H1 (cell line): ENCODE results near the gene PDK2. TPM values are rescaled to one million over a fixed set of nuclear protein-coding genes. Genes with fewer than 3 reads are reported as not detected.

Experiments used
- CTCF ChIA-PET: fragments of 300-600 bp; sonication (Branson Sonifier 250); formaldehyde crosslinking; loops from one replicate; lab custom pipeline; 2021; ENCODE audit not compliant: partially characterized antibody; lab: Charles Lee
- POLR2A ChIA-PET: fragments of 300-600 bp; sonication (Branson Sonifier 250); formaldehyde crosslinking; loops from one replicate; lab custom pipeline; 2021; ENCODE audit warnings: inconsistent platforms; ENCODE audit not compliant: partially characterized antibody; lab: Charles Lee
- DNase-seq, 2 experiments: peaks; one replicate each; pipeline versions ENCODE4 v3.0.0 to v3.0.0-alpha.2; 2010 to 2022; ENCODE audit warnings: low spot score in 2 of 2, low read depth in 1 of 2, mixed read lengths in 1 of 2
- FAIRE-seq: peaks from 2 replicates; lab custom pipeline; 2011; peaks lifted over from hg19 to GRCh38; lab: Jason Lieb, UNC
- H2AFZ ChIP-seq: 2 replicates; pipeline ENCODE4 v1.8.1; 2012; ENCODE audit warnings: low read length, inconsistent platforms
- H2AK5ac ChIP-seq: 2 replicates; pipeline ENCODE4 v1.6.1; 2013; ENCODE audit warnings: low read depth, low read length
- H2BK120ac ChIP-seq: replicated peaks from 2 replicates; pipeline ENCODE3; 2013; ENCODE audit warnings: low read depth, low read length, inconsistent platforms
- H2BK12ac ChIP-seq: 2 replicates; pipeline ENCODE4 v1.6.1; 2013; ENCODE audit warnings: low read depth, low read length
- H2BK15ac ChIP-seq: 2 replicates; pipeline ENCODE4 v1.6.1; 2013; ENCODE audit warnings: low read length
- H2BK20ac ChIP-seq: 2 replicates; pipeline ENCODE4 v1.6.1; 2013; ENCODE audit warnings: low read length
- H2BK5ac ChIP-seq: 2 replicates; pipeline ENCODE4 v1.6.1; 2013; ENCODE audit warnings: low read depth, low read length
- H3K14ac ChIP-seq: 2 replicates; pipeline ENCODE4 v1.6.1; 2013; ENCODE audit warnings: inconsistent platforms; ENCODE audit not compliant: insufficient read length
- H3K18ac ChIP-seq: 2 replicates; pipeline ENCODE4 v1.6.1; 2013; ENCODE audit warnings: low read length; ENCODE audit errors: extremely low read depth
- H3K23ac ChIP-seq: 2 replicates; pipeline ENCODE4 v1.6.1; 2013; ENCODE audit warnings: inconsistent platforms; ENCODE audit not compliant: insufficient read length
- H3K23me2 ChIP-seq: 2 replicates; pipeline ENCODE4 v1.6.1; 2013; ENCODE audit warnings: low read depth, low read length
- H3K27ac ChIP-seq: 2 replicates; pipeline ENCODE4 v1.6.1; 2011; ENCODE audit warnings: low read depth, low read length, inconsistent platforms
- H3K27me3 ChIP-seq, 4 experiments: replicated peaks in 1 of 4; 1 replicate in 1 of 4; 2 replicates in 3 of 4; pipeline versions ENCODE4 v1.6.1 to v1.8.1; 2011 to 2013; ENCODE audit warnings: low read length in 3 of 4, mild to moderate bottlenecking in 3 of 4, inconsistent platforms in 2 of 4, mixed read lengths in 2 of 4, moderate library complexity in 1 of 4; ENCODE audit not compliant: control insufficient read depth in 3 of 4, insufficient read depth in 3 of 4; ENCODE audit errors: extremely low read depth in 1 of 4
- H3K36me3 ChIP-seq, 4 experiments: 2 replicates each; pipeline versions ENCODE4 v1.6.1 to v1.8.1; 2011 to 2013; ENCODE audit warnings: mild to moderate bottlenecking in 4 of 4, low read length in 3 of 4, moderate library complexity in 2 of 4, control low read depth in 1 of 4, inconsistent platforms in 1 of 4; ENCODE audit not compliant: insufficient read depth in 4 of 4, control insufficient read depth in 2 of 4
- H3K4ac ChIP-seq: replicated peaks from 2 replicates; pipeline ENCODE3; 2013; ENCODE audit warnings: low read length, low read depth, mixed read lengths, inconsistent platforms; ENCODE audit not compliant: insufficient read length
- H3K4me1 ChIP-seq, 4 experiments: replicated peaks in 1 of 4; 1 replicate in 1 of 4; 2 replicates in 3 of 4; pipeline versions ENCODE4 v1.6.1 to v1.8.1; 2011 to 2013; ENCODE audit warnings: low read length in 3 of 4, inconsistent platforms in 2 of 4, mixed read lengths in 1 of 4; ENCODE audit not compliant: insufficient read depth in 4 of 4, control insufficient read depth in 3 of 4
- H3K4me2 ChIP-seq, 2 experiments: 2 replicates each; pipeline versions ENCODE4 v1.6.1 to v1.8.1; 2011 to 2013; ENCODE audit warnings: low read depth in 2 of 2, low read length in 2 of 2, control low read depth in 1 of 2, inconsistent platforms in 1 of 2, mild to moderate bottlenecking in 1 of 2; ENCODE audit not compliant: insufficient read depth in 1 of 2
- H3K4me3 ChIP-seq, 4 experiments: fragments of 200-600, 300-600 bp in 1 of 4; sonication (generic), shearing (Covaris generic), sonication (Bioruptor Twin) in 1 of 4; 2 replicates each; pipeline versions ENCODE4 v1.5.1 to v1.8.1; 2011 to 2016; ENCODE audit warnings: low read length in 4 of 4, low read depth in 3 of 4, control low read depth in 2 of 4, inconsistent platforms in 2 of 4, mild to moderate bottlenecking in 2 of 4, mixed read lengths in 1 of 4, moderate library complexity in 1 of 4; ENCODE audit not compliant: insufficient read depth in 2 of 4; ENCODE audit errors: extremely low read depth in 1 of 4
- H3K56ac ChIP-seq: replicated peaks from 2 replicates; pipeline ENCODE3; 2013; ENCODE audit warnings: low read depth, mild to moderate bottlenecking, mixed read lengths, low read length, inconsistent platforms; ENCODE audit not compliant: insufficient read length
- H3K79me1 ChIP-seq: 2 replicates; pipeline ENCODE4 v1.6.1; 2013; ENCODE audit warnings: low read depth, low read length, control low read depth
- H3K79me2 ChIP-seq, 2 experiments: 2 replicates each; pipeline versions ENCODE4 v1.6.1 to v1.8.1; 2012 to 2013; ENCODE audit warnings: low read length in 2 of 2, mild to moderate bottlenecking in 2 of 2, inconsistent platforms in 1 of 2; ENCODE audit not compliant: insufficient read depth in 2 of 2, control insufficient read depth in 1 of 2
- H3K9ac ChIP-seq, 4 experiments: replicated peaks in 1 of 4; 1 replicate in 1 of 4; 2 replicates in 3 of 4; pipeline versions ENCODE4 v1.6.1 to v1.8.1; 2011 to 2013; ENCODE audit warnings: low read depth in 3 of 4, low read length in 3 of 4, control low read depth in 2 of 4, mild to moderate bottlenecking in 2 of 4, moderate library complexity in 2 of 4, inconsistent platforms in 1 of 4; ENCODE audit errors: extremely low read depth in 1 of 4
- H3K9me3 ChIP-seq, 2 experiments: 2 replicates each; pipeline versions ENCODE4 v1.6.1 to v1.8.1; 2012 to 2013; ENCODE audit warnings: mild to moderate bottlenecking in 2 of 2, moderate library complexity in 2 of 2, control low read depth in 1 of 2, inconsistent platforms in 1 of 2, low read depth in 1 of 2, low read length in 1 of 2, mixed read lengths in 1 of 2; ENCODE audit not compliant: insufficient read depth in 2 of 2
- H4K20me1 ChIP-seq, 2 experiments: replicated peaks in 1 of 2; 2 replicates each; pipeline versions ENCODE3 to v1.8.1; 2011 to 2013; ENCODE audit warnings: inconsistent platforms in 2 of 2, low read length in 2 of 2, mild to moderate bottlenecking in 1 of 2; ENCODE audit not compliant: insufficient read depth in 2 of 2, control insufficient read depth in 1 of 2
- H4K5ac ChIP-seq: 2 replicates; pipeline ENCODE4 v1.6.1; 2013; ENCODE audit warnings: low read length, low read depth, mixed read lengths, inconsistent platforms; ENCODE audit not compliant: insufficient read length
- H4K8ac ChIP-seq: 2 replicates; pipeline ENCODE4 v1.8.0; 2013; ENCODE audit warnings: mild to moderate bottlenecking, moderate library complexity, low read length, inconsistent platforms; ENCODE audit not compliant: insufficient read depth; ENCODE audit errors: extremely low read depth
- H4K91ac ChIP-seq: replicated peaks from 2 replicates; pipeline ENCODE3; 2013; ENCODE audit warnings: low read length, mixed read lengths, inconsistent platforms; ENCODE audit not compliant: insufficient read length
- CBX5 ChIP-seq: fragments of 300-800, 300-1000 bp; sonication (generic); IDR thresholded peaks from 2 replicates; pipeline ENCODE4 v1.7.1; 2016; ENCODE audit warnings: antibody characterized with exemption, low read length, low read depth
- CTBP2 ChIP-seq: IDR thresholded peaks from 2 replicates; pipeline ENCODE4 v1.7.0; 2011; ENCODE audit warnings: borderline replicate concordance, mild to moderate bottlenecking, moderate library complexity, mixed read lengths, low read length; ENCODE audit not compliant: insufficient read depth, insufficient read length
- KDM5A ChIP-seq: fragments of 200-600 bp; IDR thresholded peaks from 2 replicates; pipeline ENCODE4 v1.7.1; 2012; ENCODE audit warnings: mild to moderate bottlenecking, low read length, inconsistent platforms, mixed read lengths
- POLR2AphosphoS5 ChIP-seq: IDR thresholded peaks from 2 replicates; pipeline ENCODE4 v1.6.1; 2011; ENCODE audit warnings: low read depth, low read length
- POU5F1 ChIP-seq: IDR thresholded peaks from 2 replicates; pipeline ENCODE4 v1.6.1; 2011; ENCODE audit warnings: low read depth, mild to moderate bottlenecking, low read length, moderate library complexity
- RNF2 ChIP-seq: fragments of 200-900, 300-1000 bp; sonication (generic); IDR thresholded peaks from 2 replicates; pipeline ENCODE4 v1.7.1; 2016; ENCODE audit warnings: borderline replicate concordance, low read depth, mild to moderate bottlenecking, antibody characterized with exemption, low read length; ENCODE audit not compliant: poor library complexity, severe bottlenecking; ENCODE audit errors: missing control alignments
- TAF1 ChIP-seq: IDR thresholded peaks from 2 replicates; pipeline ENCODE4 v1.6.1; 2011; ENCODE audit warnings: mild to moderate bottlenecking, low read depth, low read length
- TAF7 ChIP-seq: optimal IDR thresholded peaks from 2 replicates; pipeline ENCODE3; 2011; ENCODE audit warnings: low read depth, mild to moderate bottlenecking, inconsistent platforms, low read length, moderate library complexity, borderline replicate concordance
- TBP ChIP-seq: IDR thresholded peaks from 2 replicates; pipeline ENCODE4 v1.6.1; 2011; ENCODE audit warnings: low read depth, low read length, improper control_type of control experiment
- TCF12 ChIP-seq: IDR thresholded peaks from 2 replicates; pipeline ENCODE4 v1.6.1; 2011; ENCODE audit warnings: low read depth, mild to moderate bottlenecking, low read length
- WGBS, 2 experiments: shearing (Covaris generic) in 1 of 2; methylation state at CpG; one replicate each; pipeline versions ENCODE4 v1.1.6 to v1.1.7; 2013 to 2015; ENCODE audit warnings: low lambda C conversion rate in 2 of 2, mixed read lengths in 2 of 2, inconsistent platforms in 1 of 2, low coverage in 1 of 2, missing lambda C conversion rate in 1 of 2; ENCODE audit not compliant: insufficient replicate concordance in 2 of 2, insufficient coverage in 1 of 2, insufficient read length in 1 of 2; ENCODE audit errors: extremely low coverage in 1 of 2, missing lambda C conversion rate in 1 of 2; 5-methylcytosine and 5-hydroxymethylcytosine counted together
- polyA plus RNA-seq, 7 experiments: library from polyadenylated mRNA; depleted of rRNA in 3 of 7; stranded (reverse) in 5 of 7; unstranded in 2 of 7; fragments of >200 nt in 5 of 7; fragments of 200-250 nt in 2 of 7; gene quantifications; 1 replicate in 5 of 7; 2 replicates in 1 of 7; 4 replicates in 1 of 7; pipeline versions ENCODE4 v1.2.1 to v1.2.3, GENCODE V29; 2011 to 2013; ENCODE audit warnings: missing spikeins in 2 of 7, mixed read lengths in 2 of 7
- total RNA-seq: library from RNA; stranded (reverse); fragmentation: NEBNext Ultra II Directional; extraction: Animal tissue kit (Norgen Biotek cat#: 25700); gene quantifications from 2 replicates; pipeline ENCODE4 v1.2.1, GENCODE V29; 2021
- TF ChIP-seq, protein P1 (sequence below): IDR thresholded peaks from 2 replicates; pipeline ENCODE4 v1.6.1; 2011; ENCODE audit warnings: low read length, improper control_type of control experiment

Gene PDK2
- total and polyA plus RNA-seq, 2 of the 8 experiments (the other 6 are each of a cell fraction or from before 2014, with no cell fraction given), result 18.3 to 121 TPM

DNA sequence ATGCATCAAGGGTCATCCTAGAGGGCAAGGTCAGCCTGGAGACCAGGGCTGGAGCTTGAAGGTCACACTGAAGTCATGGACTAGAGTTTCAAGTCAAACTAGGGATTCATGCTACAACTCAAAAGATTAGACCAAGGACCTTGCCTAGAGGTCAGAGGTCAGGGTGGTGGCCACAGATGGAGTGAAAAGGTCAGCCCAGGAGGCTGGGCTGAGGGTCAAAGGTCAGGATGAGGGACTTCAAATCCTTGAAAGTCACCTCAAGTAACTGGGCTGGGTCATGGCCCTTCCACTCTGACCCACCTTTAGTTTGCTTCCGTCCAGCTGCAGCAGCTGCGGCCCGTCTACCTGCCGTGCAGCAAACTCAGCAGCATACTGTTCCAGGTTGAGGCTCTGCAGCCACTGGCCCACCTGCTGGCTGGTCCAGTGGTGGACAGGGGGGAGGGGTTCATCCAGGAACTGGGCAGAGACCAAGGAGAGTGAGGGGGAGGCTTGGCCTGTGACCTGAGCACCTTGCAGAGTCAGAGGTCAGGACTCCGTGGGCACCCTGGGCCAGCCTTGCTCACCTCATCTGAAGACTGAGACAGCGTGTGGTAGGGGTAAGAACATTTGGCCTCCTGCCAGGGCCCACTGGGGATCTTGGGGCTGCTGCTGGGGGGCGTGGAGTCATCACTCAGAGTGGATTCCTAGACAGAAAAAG, 18.6 kb downstream of the PDK2 start:
- ChIA-PET CTCF (interaction anchor here (0.6 to 23.0 kb wide), 11 partner anchors 11 to 315 kb away, joined by 3 to 412 read pairs (median 30); partner anchors contain the start of genes PDK2, PPP1R9B and SGCA), POLR2A (interaction anchor here (0.6 to 1.6 kb wide), 4 partner anchors 9 to 227 kb away, joined by 3 to 5 read pairs (median 4); no protein-coding TSS in a partner anchor)
- peak overlapping the region; percentile 48; the same call in 1 of the 2 replicates for H2AK5ac ChIP-seq
- no peak overlapping the region for H3K9ac ChIP-seq
- peaks cover 2% of the 10 kb centered on the region; the same call in 1 of the 2 replicates for H3K23me2 ChIP-seq
- H3K18ac ChIP-seq, result no peak overlapping the region
- no peaks in the 10 kb centered on the region for H3K79me1 ChIP-seq
- FAIRE-seq (no peak), DNase-seq (no peak)
- peak overlapping the region; percentile 23 for H4K8ac ChIP-seq
- peaks cover 6 to 14% (median 11%) of the 10 kb centered on the region in 4 experiments for H3K4me1 ChIP-seq
- no peak overlapping the region for H3K56ac ChIP-seq
- no peaks in the 10 kb centered on the region for H3K79me2 ChIP-seq
- H3K23ac ChIP-seq, result no peak overlapping the region
- no peak overlapping the region for H4K91ac ChIP-seq
- no peak overlapping the region for H2BK5ac ChIP-seq
- no peak overlapping the region for H2AFZ ChIP-seq
- no peak overlapping the region; the same call in 1 of the 2 replicates for H3K27ac ChIP-seq
- H4K20me1 ChIP-seq, result no peaks in the 10 kb centered on the region
- no peaks in the 10 kb centered on the region; a peak in 2 of 8 replicates for H3K36me3 ChIP-seq
- no peak overlapping the region for H2BK15ac ChIP-seq
- H2BK20ac ChIP-seq, result no peak overlapping the region
- H3K9me3 ChIP-seq, result no peaks in the 10 kb centered on the region
- H3K27me3 ChIP-seq, result peaks cover 0 to 10% (median 7%) of the 10 kb centered on the region in 4 experiments; a peak in 4 of 7 replicates
- H3K4me2 ChIP-seq, result no peak overlapping the region
- 89% methylated on average over 7 of the region's 7 CpGs; no CpG with 5 or more reads in 1 of the 2 experiments for WGBS, 2 experiments
- H3K14ac ChIP-seq, result no peak overlapping the region
- H3K4me3 ChIP-seq, result no peak overlapping the region
- no peak overlapping the region for H4K5ac ChIP-seq
- no peak overlapping the region for H3K4ac ChIP-seq
- H2BK12ac ChIP-seq, result peak overlapping the region; percentile 50; the same call in 1 of the 2 replicates
- H2BK120ac ChIP-seq, result no peak overlapping the region
- TF ChIP-seq POU5F1, result no peak
- no peak for TF ChIP-seq TAF1
- TF ChIP-seq TBP, result no peak
- TF ChIP-seq TCF12, result no peak
- TF ChIP-seq KDM5A, result no peak
- TF ChIP-seq CTBP2, result no peak
- no peak for TF ChIP-seq POLR2AphosphoS5
- no peak for TF ChIP-seq CBX5
- TF ChIP-seq RNF2, result no peak
- no peak for TF ChIP-seq TAF7
- TF ChIP-seq, protein P1, sequence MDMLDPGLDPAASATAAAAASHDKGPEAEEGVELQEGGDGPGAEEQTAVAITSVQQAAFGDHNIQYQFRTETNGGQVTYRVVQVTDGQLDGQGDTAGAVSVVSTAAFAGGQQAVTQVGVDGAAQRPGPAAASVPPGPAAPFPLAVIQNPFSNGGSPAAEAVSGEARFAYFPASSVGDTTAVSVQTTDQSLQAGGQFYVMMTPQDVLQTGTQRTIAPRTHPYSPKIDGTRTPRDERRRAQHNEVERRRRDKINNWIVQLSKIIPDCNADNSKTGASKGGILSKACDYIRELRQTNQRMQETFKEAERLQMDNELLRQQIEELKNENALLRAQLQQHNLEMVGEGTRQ, result no peak
